ENCODE data around the gene DAD1. TPM values are rescaled to one million over a fixed set of nuclear protein-coding genes. Genes with fewer than 3 reads are reported as not detected.
A peak's percentile ranks its signal among the peaks of the same experiment; 100 is the strongest.
"Not testable (repeated sequence)": the region's sequence is repeated elsewhere in the genome, so short reads cannot be mapped to it uniquely, and the experiment has no call there.

DAD1 gene
- total RNA-seq, 2 experiments from 2014 or later: 194 to 196 TPM

DNA sequence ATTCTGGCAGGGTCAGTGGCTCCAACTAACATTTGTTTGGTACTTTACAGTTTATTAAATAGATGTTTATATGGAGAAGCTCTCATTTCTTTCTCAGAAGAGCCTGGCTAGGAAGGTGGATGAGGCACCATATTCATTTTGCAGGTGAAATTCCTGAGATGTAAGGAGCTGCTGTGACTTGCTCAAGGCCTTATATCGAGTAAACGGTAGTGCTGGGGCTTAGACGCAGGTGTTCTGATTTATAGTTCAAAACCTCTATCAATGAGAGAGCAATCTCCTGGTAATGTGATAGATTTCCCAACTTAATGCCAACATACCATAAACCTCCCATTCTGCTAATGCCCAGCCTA, 42.3 kb downstream of the DAD1 start:
- H3K27ac Mint-ChIP-seq: peak overlapping the region; percentile 94
- TF ChIP-seq, protein P1, sequence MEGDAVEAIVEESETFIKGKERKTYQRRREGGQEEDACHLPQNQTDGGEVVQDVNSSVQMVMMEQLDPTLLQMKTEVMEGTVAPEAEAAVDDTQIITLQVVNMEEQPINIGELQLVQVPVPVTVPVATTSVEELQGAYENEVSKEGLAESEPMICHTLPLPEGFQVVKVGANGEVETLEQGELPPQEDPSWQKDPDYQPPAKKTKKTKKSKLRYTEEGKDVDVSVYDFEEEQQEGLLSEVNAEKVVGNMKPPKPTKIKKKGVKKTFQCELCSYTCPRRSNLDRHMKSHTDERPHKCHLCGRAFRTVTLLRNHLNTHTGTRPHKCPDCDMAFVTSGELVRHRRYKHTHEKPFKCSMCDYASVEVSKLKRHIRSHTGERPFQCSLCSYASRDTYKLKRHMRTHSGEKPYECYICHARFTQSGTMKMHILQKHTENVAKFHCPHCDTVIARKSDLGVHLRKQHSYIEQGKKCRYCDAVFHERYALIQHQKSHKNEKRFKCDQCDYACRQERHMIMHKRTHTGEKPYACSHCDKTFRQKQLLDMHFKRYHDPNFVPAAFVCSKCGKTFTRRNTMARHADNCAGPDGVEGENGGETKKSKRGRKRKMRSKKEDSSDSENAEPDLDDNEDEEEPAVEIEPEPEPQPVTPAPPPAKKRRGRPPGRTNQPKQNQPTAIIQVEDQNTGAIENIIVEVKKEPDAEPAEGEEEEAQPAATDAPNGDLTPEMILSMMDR (IDR thresholded peaks at IDR 0.05): no peak
- no peaks in the 10 kb centered on the region for H3K9me3 Mint-ChIP-seq
- peaks cover 91% of the 10 kb centered on the region for H3K4me1 Mint-ChIP-seq (ENCODE audit: low read depth)
- ATAC-seq (no peak), DNase-seq (no peak)
- CTCF ChIA-PET: interaction anchor here (0.8 to 9.3 kb wide), 11 partner anchors 10 to 695 kb away, joined by 3 to 72 read pairs (median 6); no protein-coding TSS in a partner anchor
- POLR2A ChIA-PET: interaction anchor here (1.0 to 14.7 kb wide), 9 partner anchors 7 to 805 kb away, joined by 3 to 575 read pairs (median 53); no protein-coding TSS in a partner anchor
- H3K27me3 Mint-ChIP-seq: no peaks in the 10 kb centered on the region
- intact Hi-C loops (cut with micrococcal nuclease): loop anchor here (5.0 to 10.0 kb wide), 2 partner anchors 554 to 1282 kb away; partner anchors contain the start of gene HNRNPC
- H3K4me3 Mint-ChIP-seq: peak overlapping the region; percentile 79
- peaks cover 97% of the 10 kb centered on the region for H3K36me3 Mint-ChIP-seq (ENCODE audit: low read depth)

DNA sequence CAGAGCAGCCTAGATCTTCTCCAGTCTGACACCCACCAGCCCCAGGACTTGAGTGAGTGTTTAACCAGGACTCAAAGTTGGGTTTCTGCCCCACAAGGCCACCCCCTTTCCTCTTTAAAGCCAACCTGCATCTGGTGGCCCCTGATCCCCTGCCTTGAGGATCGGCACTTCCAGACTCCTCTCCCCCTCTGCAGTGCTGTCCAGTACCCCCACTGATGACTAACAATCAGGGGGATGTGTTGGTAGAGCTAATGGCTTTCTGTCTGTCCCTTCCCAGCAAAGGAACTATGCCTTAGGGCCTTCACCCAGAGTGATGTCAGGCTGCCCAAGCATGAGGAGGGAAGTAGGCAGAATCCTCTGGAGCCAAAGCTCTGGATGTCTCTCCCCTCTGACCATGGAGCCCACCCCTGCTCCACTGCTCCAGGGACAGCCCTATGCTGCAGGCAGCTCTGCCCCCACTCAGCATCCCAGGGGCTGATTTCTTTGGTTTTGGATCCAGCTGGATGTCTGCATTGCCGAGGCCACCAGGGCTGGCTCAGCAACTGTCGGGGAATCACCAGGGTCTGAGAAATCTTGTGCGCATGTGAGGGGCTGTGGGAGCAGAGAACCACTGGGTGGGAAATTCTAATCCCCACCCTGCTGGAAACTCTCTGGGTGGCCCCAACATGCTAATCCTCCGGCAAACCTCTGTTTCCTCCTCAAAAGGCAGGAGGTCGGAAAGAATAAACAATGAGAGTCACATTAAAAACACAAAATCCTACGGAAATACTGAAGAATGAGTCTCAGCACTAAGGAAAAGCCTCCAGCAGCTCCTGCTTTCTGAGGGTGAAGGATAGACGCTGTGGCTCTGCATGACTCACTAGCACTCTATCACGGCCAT, 42.9 kb downstream of the DAD1 start:
- DNase-seq: peak; percentile 72
- Mint-ChIP-seq H3K27ac (peak overlapping the region; percentile 94), H3K4me1 (ENCODE audit: low read depth) (peaks cover 91% of the 10 kb centered on the region), H3K36me3 (ENCODE audit: low read depth) (peaks cover 97% of the 10 kb centered on the region), H3K9me3 (no peaks in the 10 kb centered on the region), H3K4me3 (peak overlapping the region; percentile 79), H3K27me3 (no peaks in the 10 kb centered on the region)
- TF ChIP-seq, protein P1 (IDR thresholded peaks at IDR 0.05): no peak
- ChIA-PET POLR2A (interaction anchor here (0.7 to 14.7 kb wide), 11 partner anchors 6 to 694 kb away, joined by 3 to 575 read pairs (median 6); no protein-coding TSS in a partner anchor), CTCF (interaction anchor here (1.1 to 9.3 kb wide), 10 partner anchors 10 to 632 kb away, joined by 3 to 72 read pairs (median 6); no protein-coding TSS in a partner anchor)
- ATAC-seq: peak; percentile 10
- intact Hi-C loops (cut with micrococcal nuclease): loop anchor here (5.0 to 10.0 kb wide), 2 partner anchors 554 to 1281 kb away; partner anchors contain the start of gene HNRNPC

DNA sequence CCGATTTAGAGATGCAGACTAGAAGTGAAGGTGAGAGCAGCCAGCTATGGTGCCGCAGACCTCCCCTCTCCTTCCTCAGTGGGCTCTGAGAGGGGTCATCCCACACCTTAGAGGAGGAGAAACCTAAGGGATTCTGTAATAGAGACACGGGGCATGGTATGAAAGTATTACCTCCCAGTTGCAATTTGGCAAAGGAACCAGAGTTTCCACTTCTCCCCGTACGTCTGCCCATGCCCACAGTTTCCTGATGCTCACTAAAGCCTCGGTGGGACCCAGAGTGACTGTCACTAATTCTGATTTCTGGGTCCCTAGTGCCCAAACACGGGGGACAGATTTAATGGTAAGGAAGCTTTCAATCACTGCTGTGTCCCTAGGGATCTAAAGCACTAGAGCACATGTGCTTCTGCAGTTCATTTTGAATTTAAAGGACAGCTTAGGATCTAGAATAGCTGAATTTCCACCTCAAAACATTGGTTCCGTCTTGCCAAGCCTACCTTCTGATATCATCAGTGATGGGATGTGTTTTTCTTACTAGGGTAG, 44.1 kb downstream of the DAD1 start:
- Mint-ChIP-seq H3K27ac (peak overlapping the region; percentile 94), H3K9me3 (no peaks in the 10 kb centered on the region), H3K4me1 (ENCODE audit: low read depth) (peaks cover 90% of the 10 kb centered on the region), H3K4me3 (peak overlapping the region; percentile 79), H3K27me3 (no peaks in the 10 kb centered on the region), H3K36me3 (ENCODE audit: low read depth) (peaks cover 97% of the 10 kb centered on the region)
- peak; percentile 37 for DNase-seq
- no peak for ATAC-seq
- POLR2A ChIA-PET: interaction anchor here (0.6 to 14.7 kb wide), 7 partner anchors 5 to 325 kb away, joined by 3 to 575 read pairs (median 326); no protein-coding TSS in a partner anchor
- intact Hi-C loops (cut with micrococcal nuclease): loop anchor here (5.0 to 10.0 kb wide), 2 partner anchors 553 to 1280 kb away; partner anchors contain the start of gene HNRNPC
- TF ChIP-seq, protein P1 (IDR thresholded peaks at IDR 0.05): no peak
- CTCF ChIA-PET: interaction anchor here (0.7 to 9.3 kb wide), 7 partner anchors 8 to 684 kb away, joined by 3 to 72 read pairs (median 4); no protein-coding TSS in a partner anchor

DNA sequence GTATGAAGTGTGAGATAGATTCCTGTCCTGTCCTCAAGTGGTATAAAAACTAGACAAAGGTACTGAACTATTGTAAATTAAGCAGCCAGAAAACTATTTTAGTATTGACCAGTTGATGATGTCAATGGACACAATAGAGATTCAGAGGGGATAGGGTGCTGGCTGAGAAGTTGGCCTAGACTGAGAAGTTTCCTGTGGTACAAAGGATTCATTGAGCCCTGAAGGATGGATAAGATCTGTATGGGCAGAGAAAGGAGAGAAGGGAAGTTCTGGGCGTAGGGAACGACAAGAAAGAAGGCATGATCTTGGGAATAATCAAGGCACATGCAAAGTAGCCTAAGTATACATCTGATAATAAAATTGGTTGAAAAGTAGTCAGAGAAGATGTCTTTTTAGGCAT, 44.6 kb downstream of the DAD1 start:
- Mint-ChIP-seq H3K9me3 (no peaks in the 10 kb centered on the region), H3K27me3 (no peaks in the 10 kb centered on the region), H3K4me3 (peak overlapping the region; percentile 79), H3K36me3 (ENCODE audit: low read depth) (peaks cover 97% of the 10 kb centered on the region), H3K4me1 (ENCODE audit: low read depth) (peaks cover 90% of the 10 kb centered on the region), H3K27ac (peak overlapping the region; percentile 94)
- CTCF ChIA-PET: interaction anchor here (0.7 to 9.3 kb wide), 3 partner anchors 12 to 683 kb away, joined by 3 to 72 read pairs (median 3); no protein-coding TSS in a partner anchor
- ATAC-seq (no peak), DNase-seq (no peak)
- intact Hi-C loops (cut with micrococcal nuclease): loop anchor here (10.0 kb wide), 1 partner anchor 1280 kb away; the partner anchor contains the start of gene HNRNPC
- TF ChIP-seq, protein P1 (IDR thresholded peaks at IDR 0.05): no peak
- POLR2A ChIA-PET: interaction anchor here (4.4 to 14.7 kb wide), 4 partner anchors 11 to 38 kb away, joined by 53 to 575 read pairs (median 446); no protein-coding TSS in a partner anchor

DNA sequence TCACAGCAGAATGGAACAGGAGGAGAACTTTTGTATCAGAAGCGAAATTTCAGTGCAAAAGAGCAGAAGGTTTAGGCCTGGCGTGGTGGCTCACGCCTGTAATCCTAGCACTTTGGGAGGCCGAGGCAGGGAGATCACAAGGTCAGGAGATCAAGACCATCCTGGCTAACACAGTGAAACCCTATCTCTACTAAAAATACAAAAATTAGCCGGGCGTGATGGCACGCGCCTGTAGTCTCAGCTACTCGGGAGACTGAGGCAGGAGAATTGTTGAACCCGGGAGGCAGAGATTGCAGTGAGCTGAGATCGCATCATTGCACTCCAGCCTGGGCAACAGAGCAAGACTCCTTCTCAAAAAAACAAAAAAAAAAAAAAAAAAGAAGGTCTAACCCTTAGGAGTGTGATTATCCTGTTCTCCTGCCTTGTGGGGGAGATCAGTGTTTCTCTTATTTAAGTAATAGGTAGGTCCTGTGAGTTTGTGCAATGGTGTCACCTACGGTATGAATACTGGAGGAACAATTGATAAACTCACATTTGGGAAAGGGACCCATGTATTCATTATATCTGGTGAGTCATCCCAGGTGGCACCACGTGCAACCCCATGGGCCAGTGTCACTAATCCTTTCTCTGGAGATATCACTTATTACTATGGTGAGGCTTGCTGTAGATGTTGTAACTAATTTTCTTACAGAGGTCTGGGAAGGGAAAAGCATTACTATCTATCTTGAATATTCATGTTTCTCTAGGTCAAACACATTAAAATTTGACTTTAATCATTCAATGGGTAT, 45.3 kb downstream of the DAD1 start:
- H3K4me1 Mint-ChIP-seq (ENCODE audit: low read depth): peaks cover 90% of the 10 kb centered on the region
- peaks cover 97% of the 10 kb centered on the region for H3K36me3 Mint-ChIP-seq (ENCODE audit: low read depth)
- peak; percentile 68 for DNase-seq
- H3K27me3 Mint-ChIP-seq, H3K9me3 Mint-ChIP-seq: not testable (repeated sequence)
- peak overlapping the region; percentile 79 for H3K4me3 Mint-ChIP-seq
- H3K27ac Mint-ChIP-seq: peak overlapping the region; percentile 94
- ATAC-seq: peak; percentile 12
- intact Hi-C loops (cut with micrococcal nuclease): loop anchor here (10.0 kb wide), 1 partner anchor 1279 kb away; the partner anchor contains the start of gene HNRNPC
- ChIA-PET CTCF (interaction anchor here (2.0 to 2.9 kb wide), 2 partner anchors 13 kb away, joined by 12 to 15 read pairs; no protein-coding TSS in a partner anchor), POLR2A (interaction anchor here (1.4 to 20.6 kb wide), 5 partner anchors 7 to 547 kb away, joined by 3 to 1006 read pairs (median 243); no protein-coding TSS in a partner anchor)
